ENCODE measurements around the gene CNTNAP2.

DNA sequence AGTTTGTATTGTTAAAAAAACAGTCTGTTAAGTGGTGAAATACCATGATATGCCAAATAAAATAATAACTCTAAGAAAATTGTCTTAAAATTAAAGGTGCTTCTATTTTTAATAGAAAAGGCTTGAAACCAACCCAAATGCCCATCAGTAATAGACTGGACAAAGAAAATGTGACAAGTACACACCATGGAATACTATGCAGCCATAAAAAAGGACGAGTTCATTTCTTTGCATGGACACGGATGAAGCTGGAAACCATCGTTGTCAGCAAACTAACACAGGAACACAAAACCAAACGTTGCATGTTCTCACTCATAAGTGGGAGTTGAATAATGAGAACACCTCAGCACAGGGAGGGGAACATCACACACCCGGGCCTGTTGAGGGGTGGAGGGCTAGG lies 7.1 kb downstream of the CNTNAP2 start:
- TF ChIP-seq FOXA1 (IDR thresholded peaks at IDR 0.05): no peak
- TF ChIP-seq BHLHE40 (IDR thresholded peaks at IDR 0.05; ENCODE audit: borderline replicate concordance): no peak
- no peak for TF ChIP-seq TARDBP (IDR thresholded peaks at IDR 0.05)
- no peak for TF ChIP-seq L3MBTL2 (conservative IDR thresholded peaks at IDR 0.05)
- TF ChIP-seq SP1 (IDR thresholded peaks at IDR 0.05): no peak
- TF ChIP-seq SUZ12 (IDR thresholded peaks at IDR 0.05): no peak
- TF ChIP-seq NFRKB (IDR thresholded peaks at IDR 0.05): no peak
- TF ChIP-seq FOXK2 (IDR thresholded peaks at IDR 0.05): no peak
- no peak for TF ChIP-seq ZNF384 (IDR thresholded peaks at IDR 0.05)
- no peak for TF ChIP-seq HDGF (IDR thresholded peaks at IDR 0.05; ENCODE audit: borderline replicate concordance)
